ENCODE data around the gene MYH6.
"Not testable (repeated sequence)": the region's sequence is repeated elsewhere in the genome, so short reads cannot be mapped to it uniquely, and the experiment has no call there.

MYH6 gene

DNA sequence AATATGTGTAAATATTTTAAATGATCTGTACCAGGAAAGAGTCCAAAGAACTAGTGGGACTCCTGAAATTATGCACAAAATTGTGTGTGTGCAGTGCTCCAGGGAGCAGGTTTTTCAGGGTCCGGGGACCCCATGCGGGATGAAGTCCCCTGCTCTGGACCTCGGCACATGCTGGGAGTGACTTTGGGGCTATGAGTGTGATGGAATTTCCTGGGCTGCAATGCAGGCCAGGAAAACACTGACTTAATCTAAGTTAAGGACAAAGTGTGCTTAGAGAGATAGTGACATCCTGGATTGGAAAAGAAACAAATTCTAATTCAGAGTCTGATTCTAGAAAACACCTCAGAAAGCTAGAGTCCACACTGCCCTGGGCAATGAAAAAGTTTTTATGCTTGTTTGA lies 6.2 kb upstream of the MYH6 start:
- no peak for DNase-seq (ENCODE audit: low spot score)

- no peak for DNase-seq (ENCODE audit: low spot score)
Measured at GRCh38 chr14:23413681-23414080, 5.6 kb upstream of the MYH6 start.

GRCh38 chr14:23411563-23412525 lies 3.8 kb upstream of the MYH6 start:
- DNase-seq (ENCODE audit: low spot score) = no peak

DNA sequence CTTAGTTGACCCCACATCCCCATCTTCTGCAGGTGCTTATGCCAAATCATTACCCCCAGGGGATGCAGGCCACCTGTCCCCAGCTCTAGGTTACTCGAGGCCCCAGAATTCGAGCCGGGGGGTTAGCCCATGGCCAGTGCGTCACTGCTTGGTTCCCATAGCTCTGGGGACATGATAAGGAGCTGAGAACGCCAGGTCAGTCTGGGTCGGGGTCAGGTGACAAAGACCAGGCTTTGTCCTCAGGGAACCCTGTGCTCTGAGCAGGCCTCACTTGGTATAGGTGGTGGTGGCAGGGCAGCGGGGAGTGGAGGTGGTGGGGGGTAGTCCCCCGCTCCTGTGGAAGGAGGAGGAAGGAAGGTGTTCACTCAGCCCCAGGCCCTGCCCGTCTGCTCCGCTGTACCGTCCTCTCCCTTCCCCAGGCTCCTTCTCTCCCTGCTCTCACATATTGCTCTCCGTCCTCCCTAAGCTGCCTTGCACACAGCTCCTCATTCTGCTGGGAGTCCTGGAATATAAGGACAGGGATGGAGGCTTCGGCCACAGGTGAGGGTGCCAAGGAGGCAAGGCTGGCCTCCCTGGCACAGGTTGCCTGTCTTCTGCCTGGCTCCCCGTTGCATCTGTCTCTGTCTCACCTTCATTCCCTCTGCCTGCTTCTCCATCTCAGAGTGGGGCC lies 2.0 kb upstream of the MYH6 start:
- DNase-seq (ENCODE audit: low spot score) = no peak

DNA sequence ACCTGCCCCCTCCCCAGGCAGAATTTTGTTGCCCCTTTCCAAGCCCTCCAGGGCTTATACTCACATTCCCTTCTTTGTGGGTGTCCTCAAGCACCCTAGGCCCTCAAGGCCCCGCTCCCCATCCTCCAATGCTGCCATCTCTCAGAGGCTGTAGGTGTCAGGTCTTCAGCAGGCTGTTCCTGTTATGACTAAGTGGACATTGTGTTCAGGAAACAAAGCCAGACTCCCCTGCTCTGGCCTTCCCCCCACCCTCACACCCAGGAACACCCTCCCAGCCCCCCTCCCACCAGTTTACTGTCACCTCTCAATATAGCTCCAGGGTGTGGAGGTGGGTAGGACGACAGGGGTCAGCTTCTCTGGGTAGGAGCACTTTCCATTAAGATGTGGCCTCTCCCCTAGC lies 1.4 kb upstream of the MYH6 start:
- DNase-seq (ENCODE audit: low spot score) = no peak

DNA sequence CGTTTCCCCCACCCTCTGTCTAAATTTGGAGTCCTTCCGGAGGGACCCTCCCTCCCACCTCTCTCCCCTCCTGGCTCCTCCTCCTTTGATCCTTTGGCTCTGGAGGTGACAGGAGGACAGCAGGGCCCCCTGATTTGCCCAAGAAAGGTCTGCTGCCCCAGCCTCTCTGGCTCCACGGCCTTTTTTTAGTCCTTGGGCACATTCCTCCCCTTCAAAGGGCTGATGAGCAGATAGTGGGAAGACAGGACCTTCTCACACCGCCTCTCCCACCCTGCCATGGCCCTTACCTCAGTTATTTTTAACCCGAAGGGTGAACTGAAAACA lies 196 bp upstream of the MYH6 start:
- DNase-seq (ENCODE audit: low spot score) = no peak

DNA sequence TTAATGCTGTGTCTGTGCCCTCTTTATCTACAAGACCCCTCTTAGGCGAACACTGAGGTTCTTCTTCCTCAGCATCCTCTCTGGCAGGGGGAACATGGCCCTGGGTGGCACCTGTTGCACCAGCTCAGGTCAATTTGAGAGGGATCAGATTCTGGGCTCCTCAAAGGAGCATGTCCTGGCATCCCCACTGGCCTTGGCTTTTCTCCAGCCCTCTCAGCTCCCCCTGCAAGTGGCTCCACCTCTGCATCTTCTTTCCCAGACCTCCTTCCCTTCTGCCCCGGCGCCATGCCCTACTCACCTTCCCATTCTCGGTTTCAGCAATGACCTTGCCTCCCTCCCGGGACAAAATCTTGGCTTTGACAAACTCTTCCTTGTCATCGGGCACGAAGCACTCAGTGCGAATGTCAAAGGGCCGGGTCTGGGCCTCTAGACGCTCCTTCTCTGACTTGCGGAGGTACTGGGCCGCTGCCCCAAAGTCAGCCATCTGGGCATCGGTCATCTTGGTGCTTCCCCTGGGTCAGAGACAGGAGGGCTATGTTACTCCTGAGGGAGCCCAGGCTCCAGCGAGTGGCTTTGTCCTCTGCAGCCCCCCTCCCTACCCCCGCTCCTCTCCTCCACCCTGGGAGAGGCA lies 1.2 kb downstream of the MYH6 start:
- no peak for DNase-seq (ENCODE audit: low spot score)

DNA sequence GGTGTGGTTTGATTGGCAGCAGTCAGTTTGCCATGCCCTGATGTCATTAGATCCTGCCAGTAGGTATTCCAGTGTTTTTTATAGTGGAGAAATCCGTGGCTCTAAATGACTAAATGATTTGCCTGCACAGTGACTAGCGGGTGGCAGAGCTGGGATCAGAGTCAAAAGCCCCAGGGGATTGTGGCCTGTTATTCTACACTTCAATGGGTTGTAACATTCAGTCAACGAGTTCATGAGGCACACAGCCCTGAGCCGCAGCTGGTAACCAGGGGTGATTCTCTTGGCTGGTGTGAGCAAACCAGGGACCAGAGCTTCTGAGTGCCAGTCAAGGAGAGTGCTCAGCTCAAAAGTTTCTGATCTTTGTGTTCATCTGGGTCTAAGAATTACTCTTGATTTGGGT lies 1.8 kb downstream of the MYH6 start:
- no peak for DNase-seq (ENCODE audit: low spot score)

DNA sequence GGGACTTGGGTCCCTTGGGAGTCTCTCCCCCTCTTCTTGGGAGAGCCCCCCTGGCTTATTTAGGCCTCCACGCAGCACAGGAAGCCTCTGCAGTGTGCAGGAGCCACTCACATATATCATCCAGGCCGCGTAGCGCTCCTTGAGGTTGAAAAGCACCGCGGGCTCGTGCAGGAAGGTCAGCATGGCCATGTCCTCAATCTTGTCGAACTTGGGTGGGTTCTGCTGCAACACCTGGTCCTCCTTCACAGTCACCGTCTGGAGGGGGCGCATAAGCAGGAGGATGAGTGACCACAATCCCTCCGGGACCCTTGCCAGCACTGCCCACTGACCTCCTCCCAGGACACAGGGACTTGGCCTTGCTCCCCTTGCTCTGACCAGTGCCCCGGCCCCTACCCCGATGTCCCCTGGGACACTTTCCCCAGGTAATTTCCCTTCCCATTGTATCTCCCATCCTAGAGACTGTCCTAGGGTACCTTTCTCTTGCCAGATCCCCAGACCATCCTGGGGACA lies 2.5 kb downstream of the MYH6 start:
- no peak for DNase-seq (ENCODE audit: low spot score)

- DNase-seq (ENCODE audit: low spot score) = no peak
Measured at GRCh38 chr14:23405096-23405495, 3.0 kb downstream of the MYH6 start.

- DNase-seq (ENCODE audit: low spot score) = no peak
Measured at GRCh38 chr14:23404331-23404900, 3.7 kb downstream of the MYH6 start.

GRCh38 chr14:23403908-23404307 lies 4.2 kb downstream of the MYH6 start:
- DNase-seq (ENCODE audit: low spot score) = no peak

- DNase-seq (ENCODE audit: low spot score) = no peak
Measured at GRCh38 chr14:23403139-23403438, 5.0 kb downstream of the MYH6 start.

DNA sequence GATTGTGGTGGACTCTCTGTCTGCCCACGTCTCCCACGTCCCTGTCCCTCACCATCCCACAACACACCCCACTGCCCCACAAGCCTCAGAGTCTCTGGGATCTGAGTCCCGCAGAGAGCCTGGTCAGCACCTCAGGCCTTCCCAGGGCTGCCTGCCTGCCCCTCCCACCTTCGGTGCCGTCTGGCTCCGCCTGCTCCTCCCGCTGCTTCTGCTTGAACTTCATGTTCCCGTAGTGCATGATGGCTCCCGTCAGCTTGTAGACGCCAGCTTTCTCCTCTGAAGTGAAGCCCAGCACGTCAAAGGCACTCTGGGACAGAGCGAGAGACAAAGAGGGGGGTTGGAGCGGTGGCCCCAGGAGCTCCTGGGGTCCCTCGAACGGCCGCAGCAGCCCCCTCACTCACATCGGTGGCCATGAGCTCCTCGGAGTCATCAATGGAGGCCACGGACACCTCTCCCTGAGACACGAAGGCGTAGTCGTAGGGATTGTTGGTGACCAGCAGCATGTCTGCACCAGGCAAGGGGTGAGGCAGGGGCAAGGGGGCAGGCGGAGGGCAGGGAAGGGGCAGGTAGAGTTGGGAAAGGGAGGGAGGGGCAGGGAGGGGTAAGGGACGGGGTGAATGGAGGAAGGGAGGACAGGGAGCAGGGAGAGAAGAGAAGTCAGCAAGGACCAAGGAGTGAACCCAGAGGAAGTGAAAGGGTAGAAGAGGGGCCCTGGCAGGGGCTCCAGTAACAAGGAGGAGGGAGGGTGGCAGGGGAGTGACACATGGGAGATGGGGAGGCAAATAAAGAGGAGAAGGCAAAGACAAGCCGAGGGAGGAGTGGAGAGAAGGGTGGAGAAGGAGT lies 5.6 kb downstream of the MYH6 start:
- no peak for DNase-seq (ENCODE audit: low spot score)

GRCh38 chr14:23401291-23401690 lies 6.8 kb downstream of the MYH6 start:
- no peak for DNase-seq (ENCODE audit: low spot score)

DNA sequence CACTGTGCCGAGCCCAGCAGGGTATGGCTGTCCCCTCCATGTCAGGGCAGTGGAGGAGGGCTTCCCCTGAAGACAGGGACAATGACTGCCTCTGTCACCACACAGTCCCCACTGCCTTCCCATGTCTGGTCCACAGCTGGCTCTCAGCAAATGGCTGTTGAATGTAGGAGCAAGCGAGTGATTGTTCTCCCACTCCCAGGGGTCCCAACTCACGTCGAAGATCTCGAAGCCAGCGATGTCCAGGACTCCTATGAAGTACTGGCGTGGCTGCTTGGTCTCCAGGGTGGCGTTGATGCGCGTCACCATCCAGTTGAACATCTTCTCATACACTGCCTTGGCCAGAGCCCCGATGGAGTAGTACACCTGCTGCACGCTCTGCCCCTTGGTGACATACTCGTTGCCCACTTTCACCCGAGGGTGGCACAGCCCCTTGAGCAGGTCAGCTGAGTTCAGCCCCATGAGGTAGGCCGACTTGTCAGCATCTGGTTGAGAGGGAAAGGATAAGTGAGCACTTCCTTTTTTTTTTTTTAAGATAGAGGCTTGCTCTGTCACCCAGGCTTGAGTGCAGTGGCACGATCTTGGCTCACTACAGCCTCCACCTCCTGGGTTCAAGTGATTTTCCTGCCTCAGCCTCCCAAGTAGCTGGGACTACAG lies 7.5 kb downstream of the MYH6 start:
- DNase-seq (ENCODE audit: low spot score) = not testable (repeated sequence)

- DNase-seq (ENCODE audit: low spot score) = no peak
Measured at GRCh38 chr14:23399591-23399990, 8.5 kb downstream of the MYH6 start.

DNA sequence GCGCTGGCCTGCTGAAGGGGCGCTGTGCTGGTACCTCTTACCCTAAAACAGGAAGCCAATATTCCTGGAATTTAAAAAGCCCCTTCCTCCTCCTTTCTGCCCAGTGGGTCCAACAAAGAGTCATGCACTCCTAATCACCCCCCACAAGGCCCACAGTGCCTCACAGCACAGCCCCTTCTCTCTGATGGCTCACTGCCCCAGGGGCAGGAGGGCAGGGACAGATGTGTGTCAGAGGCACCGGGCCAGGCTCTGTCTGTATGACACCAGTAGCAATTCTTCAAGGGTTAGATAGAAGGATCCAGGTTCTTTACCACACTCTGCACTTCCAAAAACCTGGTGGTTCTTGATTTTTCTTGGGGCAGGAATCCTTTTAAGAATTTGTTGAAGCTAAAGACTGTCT lies 8.9 kb downstream of the MYH6 start:
- DNase-seq (ENCODE audit: low spot score) = no peak

DNA sequence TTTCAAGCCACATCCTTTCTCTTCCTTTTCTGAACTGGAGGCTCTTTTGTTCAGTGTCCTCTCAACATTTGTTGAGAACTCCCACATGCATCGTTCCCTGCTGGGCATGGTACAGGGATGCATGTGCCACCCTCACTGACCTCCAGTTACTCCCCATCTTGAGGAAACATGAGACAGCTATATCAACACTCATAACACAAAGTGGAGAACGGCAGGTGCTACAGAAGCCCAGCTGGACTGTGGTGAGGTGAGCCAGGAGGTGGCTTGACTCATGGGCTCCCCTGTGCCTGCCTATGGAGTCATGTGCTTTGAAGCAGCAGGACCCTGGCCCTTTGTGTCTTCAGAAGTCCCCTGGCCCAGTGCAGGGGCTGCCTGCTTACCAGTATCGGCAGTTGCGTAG lies 9.7 kb downstream of the MYH6 start:
- no peak for DNase-seq (ENCODE audit: low spot score)

GRCh38 chr14:23396781-23397407 lies 11.2 kb downstream of the MYH6 start:
- no peak for DNase-seq (ENCODE audit: low spot score)

- DNase-seq (ENCODE audit: low spot score) = no peak
Measured at GRCh38 chr14:23396126-23396525, 11.9 kb downstream of the MYH6 start.

All from AG08395 (cell line).